IMR-90 (cell line): ENCODE measurements around the gene TMBIM1.

Experiments
- BHLHE40 ChIP-seq: fragments of 150-350 bp; IDR thresholded peaks from 2 replicates; pipeline ENCODE4 v1.6.1; 2016; ENCODE audit warnings: mild to moderate bottlenecking, low read depth, low read length
- CEBPB ChIP-seq: IDR thresholded peaks from 2 replicates; pipeline ENCODE4 v1.6.1; 2012; ENCODE audit warnings: low read depth, low read length, improper control_type of control experiment
- CHD1 ChIP-seq: IDR thresholded peaks from 2 replicates; pipeline ENCODE4 v1.6.1; 2012; ENCODE audit warnings: low read depth, low read length, improper control_type of control experiment
- CTCF ChIP-seq: conservative IDR thresholded peaks from 2 replicates; pipeline ENCODE4 v1.5.1; 2012; ENCODE audit warnings: mild to moderate bottlenecking, low read depth, low read length, improper control_type of control experiment
- ELK1 ChIP-seq: fragments of 150-350 bp; IDR thresholded peaks from 2 replicates; pipeline ENCODE4 v1.6.1; 2016; ENCODE audit warnings: low read depth, mild to moderate bottlenecking, low read length, moderate library complexity, borderline replicate concordance
- FOS ChIP-seq: fragments of 150-350 bp; IDR thresholded peaks from 2 replicates; pipeline ENCODE4 v1.6.1; 2016; ENCODE audit warnings: low read depth, low read length
- MAFK ChIP-seq: IDR thresholded peaks from 2 replicates; pipeline ENCODE4 v1.6.1; 2012; ENCODE audit warnings: low read depth, low read length, improper control_type of control experiment
- MAZ ChIP-seq: IDR thresholded peaks from 2 replicates; pipeline ENCODE4 v1.6.1; 2012; ENCODE audit warnings: low read depth, mild to moderate bottlenecking, low read length, improper control_type of control experiment, moderate library complexity, borderline replicate concordance
- POLR2A ChIP-seq: IDR thresholded peaks from 2 replicates; pipeline ENCODE4 v1.6.1; 2012; ENCODE audit warnings: mild to moderate bottlenecking, low read depth, low read length
- RAD21 ChIP-seq: IDR thresholded peaks from 2 replicates; pipeline ENCODE4 v1.6.1; 2012; ENCODE audit warnings: low read length, improper control_type of control experiment
- RFX5 ChIP-seq: IDR thresholded peaks from 2 replicates; pipeline ENCODE4 v1.8.0; 2012; ENCODE audit warnings: low read depth, mild to moderate bottlenecking, low read length, moderate library complexity
- SMC3 ChIP-seq: fragments of 150-350 bp; IDR thresholded peaks from 2 replicates; pipeline ENCODE4 v1.6.1; 2016; ENCODE audit warnings: low read depth, mild to moderate bottlenecking, antibody characterized with exemption, low read length, moderate library complexity
- TF ChIP-seq, protein P1 (sequence below): fragments of 150-350 bp; IDR thresholded peaks from 2 replicates; pipeline ENCODE4 v1.6.1; 2017; ENCODE audit warnings: mild to moderate bottlenecking, antibody characterized with exemption, low read length, low read depth

DNA sequence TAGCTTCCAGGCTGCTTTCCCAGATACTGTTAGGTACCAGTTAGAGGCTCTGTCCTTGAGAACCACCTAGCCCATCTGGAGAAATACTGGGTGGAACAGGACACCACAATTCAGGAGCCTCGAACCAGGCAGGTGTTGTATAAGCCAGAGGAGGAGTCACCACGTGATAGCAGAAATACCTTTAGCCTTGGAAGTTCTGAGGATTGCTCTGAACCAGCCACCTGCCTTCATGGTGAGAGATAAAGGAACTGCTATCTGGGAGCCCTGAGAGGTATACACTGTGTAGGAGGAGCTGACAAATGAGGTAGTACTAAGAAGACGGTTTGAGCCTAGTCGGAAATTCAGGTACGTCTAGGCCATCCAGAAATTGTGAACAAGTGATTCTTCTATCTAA, 39.1 kb downstream of the TMBIM1 start:
- TF ChIP-seq SMC3: no peak
- TF ChIP-seq CTCF: no peak
- TF ChIP-seq POLR2A: no peak
- no peak for TF ChIP-seq RAD21
- TF ChIP-seq, protein P1, sequence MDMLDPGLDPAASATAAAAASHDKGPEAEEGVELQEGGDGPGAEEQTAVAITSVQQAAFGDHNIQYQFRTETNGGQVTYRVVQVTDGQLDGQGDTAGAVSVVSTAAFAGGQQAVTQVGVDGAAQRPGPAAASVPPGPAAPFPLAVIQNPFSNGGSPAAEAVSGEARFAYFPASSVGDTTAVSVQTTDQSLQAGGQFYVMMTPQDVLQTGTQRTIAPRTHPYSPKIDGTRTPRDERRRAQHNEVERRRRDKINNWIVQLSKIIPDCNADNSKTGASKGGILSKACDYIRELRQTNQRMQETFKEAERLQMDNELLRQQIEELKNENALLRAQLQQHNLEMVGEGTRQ: no peak
- TF ChIP-seq ELK1: no peak
- no peak for TF ChIP-seq MAFK
- TF ChIP-seq CEBPB: no peak
- TF ChIP-seq RFX5: no peak
- no peak for TF ChIP-seq CHD1
- TF ChIP-seq FOS: no peak
- no peak for TF ChIP-seq MAZ
- no peak for TF ChIP-seq BHLHE40
